Measurements from ENCODE around the gene RBBP8NL.

RBBP8NL gene

GRCh38 chr20:62406635-62407176 is 20.6 kb downstream of the RBBP8NL start:
- Histone ChIP-seq H4K12ac (ENCODE audit: low read depth, low read length) (no peak overlapping the region), H2AK5ac (ENCODE audit: low read length) (peak overlapping the region; percentile 40), H2BK120ac (ENCODE audit: insufficient read depth, low read length, poor library complexity) (no peak overlapping the region), H4K8ac (ENCODE audit: low read depth, low read length) (peak overlapping the region; percentile 7), H3K79me2 (ENCODE audit: control insufficient read depth, insufficient read depth, low read length, poor library complexity) (no peaks in the 10 kb centered on the region), H2BK12ac (ENCODE audit: low read length) (no peak overlapping the region), H3K9me3 (ENCODE audit: insufficient read depth, low read depth, low read length) (peaks cover 4% of the 10 kb centered on the region), H4K91ac (ENCODE audit: low read depth, low read length) (peak overlapping the region; percentile 45), H3K27ac (ENCODE audit: low read depth, low read length) (no peak overlapping the region), H3K18ac (ENCODE audit: low read length) (no peak overlapping the region), H3K4me1 (ENCODE audit: control insufficient read depth in 1 of 2, insufficient read depth in 2 of 2, low read length in 2 of 2) (peaks cover 6 to 14% of the 10 kb centered on the region in 2 experiments), H3K79me1 (ENCODE audit: low read length) (peaks cover 3% of the 10 kb centered on the region), H3K23ac (ENCODE audit: low read length) (no peak overlapping the region), H3K27me3 (ENCODE audit: insufficient read depth, low read length) (no peaks in the 10 kb centered on the region), H2AFZ (ENCODE audit: insufficient read depth, low read length, poor library complexity) (no peak overlapping the region), H2BK5ac (ENCODE audit: low read depth, low read length, poor library complexity) (no peak overlapping the region), H3K4me2 (ENCODE audit: low read length) (peak overlapping the region; percentile 81), H3K9ac (ENCODE audit: low read length) (peak overlapping the region; percentile 70), H3K36me3 (ENCODE audit: control insufficient read depth in 1 of 2, insufficient read depth in 2 of 2, low read length in 2 of 2) (peaks cover 2 to 5% of the 10 kb centered on the region in 2 experiments), H3K4me3 (ENCODE audit: low read depth, low read length) (peak overlapping the region; percentile 74), H3K14ac (ENCODE audit: low read length) (peak overlapping the region; percentile 7), H3K4ac (ENCODE audit: low read depth, low read length) (peak overlapping the region; percentile 40)
- DNase-seq, result no peak
- no CpG with 5 or more reads among the region's 42 CpGs for WGBS (ENCODE audit: extremely low coverage, insufficient coverage, insufficient read length)

DNA sequence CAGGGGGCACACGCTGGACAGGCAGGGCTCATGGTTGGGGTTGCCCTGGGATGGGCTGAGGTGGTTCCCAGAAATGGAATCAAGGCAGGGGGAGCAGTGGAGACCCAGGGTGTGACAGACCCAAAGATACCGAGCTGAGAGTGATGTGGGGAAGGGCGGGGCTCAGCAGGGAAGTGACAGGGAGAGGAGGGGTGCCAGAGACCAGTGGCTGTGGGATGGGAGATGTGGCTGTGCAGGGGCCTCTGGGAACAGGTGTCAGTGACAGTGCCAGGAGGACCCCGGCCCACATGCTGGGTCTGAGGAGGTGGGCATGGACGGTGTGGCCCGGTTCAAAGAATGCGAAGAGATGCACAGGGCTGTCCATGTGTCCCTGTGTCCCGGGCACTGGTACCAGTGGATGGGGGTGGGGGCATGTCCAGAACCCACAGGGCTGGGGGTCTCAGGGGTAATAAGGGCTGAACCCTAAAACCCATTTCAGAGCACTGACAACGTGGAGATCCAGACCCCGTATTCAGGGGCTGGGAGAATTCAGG is 21.3 kb downstream of the RBBP8NL start:
- no peak overlapping the region for H3K9ac ChIP-seq (ENCODE audit: low read length)
- WGBS (ENCODE audit: extremely low coverage, insufficient coverage, insufficient read length), result no CpG with 5 or more reads among the region's 10 CpGs

DNA sequence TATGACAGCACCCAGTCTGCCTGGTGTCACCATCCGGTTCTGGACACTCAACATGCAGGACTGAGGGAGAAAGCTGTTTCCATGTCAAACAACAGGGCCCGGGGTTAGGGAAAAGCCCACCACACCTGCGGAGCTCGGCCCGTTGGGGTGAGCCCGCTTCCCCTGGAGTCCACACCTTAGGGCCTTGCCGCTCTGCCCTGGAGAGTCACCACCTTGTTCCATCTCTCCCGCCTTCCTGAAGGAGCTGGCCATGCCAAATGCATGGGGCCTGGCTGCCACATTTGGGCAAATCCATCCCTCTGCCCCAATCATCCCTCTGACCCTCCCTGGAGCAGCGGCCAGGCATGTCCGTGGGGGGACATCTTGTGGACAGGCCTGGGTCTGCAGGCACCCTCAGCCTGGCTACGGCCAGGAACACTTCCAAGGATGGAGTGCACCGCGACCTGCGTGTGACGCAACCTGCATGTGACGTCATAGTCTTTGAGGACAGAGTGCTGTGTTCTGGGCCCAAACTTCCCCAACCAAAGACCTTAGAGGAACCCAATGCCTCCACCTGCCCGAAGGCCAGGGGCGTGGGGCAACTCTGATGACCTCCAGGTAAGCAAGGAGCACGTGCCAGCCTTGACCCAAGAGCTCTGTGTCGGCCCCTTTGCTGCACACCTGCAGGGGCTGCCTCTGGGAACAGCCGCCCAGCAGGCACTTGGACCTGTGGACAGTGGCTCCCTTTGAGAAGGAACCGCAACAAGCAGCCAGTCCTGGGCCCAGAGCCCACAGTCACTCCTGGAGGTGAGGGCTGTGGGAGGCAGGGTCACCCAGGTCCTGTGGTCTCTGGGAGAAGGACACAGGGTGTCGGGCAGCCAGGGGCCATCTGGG is 22.0 kb downstream of the RBBP8NL start:
- Histone ChIP-seq H4K12ac (ENCODE audit: low read depth, low read length) (no peak overlapping the region), H2AK5ac (ENCODE audit: low read length) (no peak overlapping the region)
- no CpG with 5 or more reads among the region's 23 CpGs for WGBS (ENCODE audit: extremely low coverage, insufficient coverage, insufficient read length)

More for the DNA sequence above, 21.3 kb downstream of the RBBP8NL start:
- no peak overlapping the region for H4K12ac ChIP-seq (ENCODE audit: low read depth, low read length)
- no peaks in the 10 kb centered on the region for H3K79me2 ChIP-seq (ENCODE audit: control insufficient read depth, insufficient read depth, low read length, poor library complexity)
- H3K18ac ChIP-seq (ENCODE audit: low read length), result no peak overlapping the region
- H3K36me3 ChIP-seq (ENCODE audit: control insufficient read depth in 1 of 2, insufficient read depth in 2 of 2, low read length in 2 of 2), result peaks cover 2 to 5% of the 10 kb centered on the region in 2 experiments
- H3K4me2 ChIP-seq (ENCODE audit: low read length), result peak overlapping the region; percentile 81
- peaks cover 7% of the 10 kb centered on the region for H3K9me3 ChIP-seq (ENCODE audit: insufficient read depth, low read depth, low read length)
- no peak overlapping the region for H2AK5ac ChIP-seq (ENCODE audit: low read length)
- no peak overlapping the region for H2BK120ac ChIP-seq (ENCODE audit: insufficient read depth, low read length, poor library complexity)
- no peak overlapping the region for H3K4ac ChIP-seq (ENCODE audit: low read depth, low read length)
- no peak overlapping the region for H4K91ac ChIP-seq (ENCODE audit: low read depth, low read length)
- peaks cover 3% of the 10 kb centered on the region for H3K79me1 ChIP-seq (ENCODE audit: low read length)
- H3K27ac ChIP-seq (ENCODE audit: low read depth, low read length), result no peak overlapping the region
- no peak overlapping the region for H2AFZ ChIP-seq (ENCODE audit: insufficient read depth, low read length, poor library complexity)
- H3K23ac ChIP-seq (ENCODE audit: low read length), result no peak overlapping the region
- no peak overlapping the region for H4K8ac ChIP-seq (ENCODE audit: low read depth, low read length)
- no peak overlapping the region for H2BK5ac ChIP-seq (ENCODE audit: low read depth, low read length, poor library complexity)
- H3K4me3 ChIP-seq (ENCODE audit: low read depth, low read length), result no peak overlapping the region
- H3K14ac ChIP-seq (ENCODE audit: low read length), result no peak overlapping the region
- H3K27me3 ChIP-seq (ENCODE audit: insufficient read depth, low read length), result no peaks in the 10 kb centered on the region
- DNase-seq, result no peak
- H2BK12ac ChIP-seq (ENCODE audit: low read length), result no peak overlapping the region
- H3K4me1 ChIP-seq (ENCODE audit: control insufficient read depth in 1 of 2, insufficient read depth in 2 of 2, low read length in 2 of 2), result peaks cover 6 to 14% of the 10 kb centered on the region in 2 experiments

GRCh38 chr20:62404761-62405107 is 22.6 kb downstream of the RBBP8NL start:
- H3K14ac ChIP-seq (ENCODE audit: low read length), result no peak overlapping the region
- no peak overlapping the region for H3K4me2 ChIP-seq (ENCODE audit: low read length)
- H3K27ac ChIP-seq (ENCODE audit: low read depth, low read length), result no peak overlapping the region
- H4K91ac ChIP-seq (ENCODE audit: low read depth, low read length), result no peak overlapping the region
- H3K4ac ChIP-seq (ENCODE audit: low read depth, low read length), result no peak overlapping the region
- H2BK12ac ChIP-seq (ENCODE audit: low read length), result no peak overlapping the region
- H3K36me3 ChIP-seq (ENCODE audit: control insufficient read depth in 1 of 2, insufficient read depth in 2 of 2, low read length in 2 of 2), result peaks cover 2 to 5% of the 10 kb centered on the region in 2 experiments
- no peak overlapping the region for H4K12ac ChIP-seq (ENCODE audit: low read depth, low read length)
- WGBS (ENCODE audit: extremely low coverage, insufficient coverage, insufficient read length), result no CpG with 5 or more reads among the region's 12 CpGs
- peaks cover 7% of the 10 kb centered on the region for H3K9me3 ChIP-seq (ENCODE audit: insufficient read depth, low read depth, low read length)
- H3K27me3 ChIP-seq (ENCODE audit: insufficient read depth, low read length), result no peaks in the 10 kb centered on the region
- H4K8ac ChIP-seq (ENCODE audit: low read depth, low read length), result no peak overlapping the region
- H2BK120ac ChIP-seq (ENCODE audit: insufficient read depth, low read length, poor library complexity), result no peak overlapping the region
- DNase-seq, result no peak
- H2AFZ ChIP-seq (ENCODE audit: insufficient read depth, low read length, poor library complexity), result no peak overlapping the region
- no peak overlapping the region for H3K9ac ChIP-seq (ENCODE audit: low read length)
- peaks cover 6 to 14% of the 10 kb centered on the region in 2 experiments for H3K4me1 ChIP-seq (ENCODE audit: control insufficient read depth in 1 of 2, insufficient read depth in 2 of 2, low read length in 2 of 2)
- no peak overlapping the region for H3K4me3 ChIP-seq (ENCODE audit: low read depth, low read length)
- H3K79me2 ChIP-seq (ENCODE audit: control insufficient read depth, insufficient read depth, low read length, poor library complexity), result no peaks in the 10 kb centered on the region
- no peak overlapping the region for H3K18ac ChIP-seq (ENCODE audit: low read length)
- H3K79me1 ChIP-seq (ENCODE audit: low read length), result peaks cover 3% of the 10 kb centered on the region
- H2AK5ac ChIP-seq (ENCODE audit: low read length), result no peak overlapping the region
- no peak overlapping the region for H3K23ac ChIP-seq (ENCODE audit: low read length)
- no peak overlapping the region for H2BK5ac ChIP-seq (ENCODE audit: low read depth, low read length, poor library complexity)

More for the DNA sequence above, 22.0 kb downstream of the RBBP8NL start:
- no peaks in the 10 kb centered on the region for H3K79me2 ChIP-seq (ENCODE audit: control insufficient read depth, insufficient read depth, low read length, poor library complexity)
- no peak overlapping the region for H4K91ac ChIP-seq (ENCODE audit: low read depth, low read length)
- peaks cover 7% of the 10 kb centered on the region for H3K9me3 ChIP-seq (ENCODE audit: insufficient read depth, low read depth, low read length)
- H3K18ac ChIP-seq (ENCODE audit: low read length), result no peak overlapping the region
- H3K27ac ChIP-seq (ENCODE audit: low read depth, low read length), result no peak overlapping the region
- no peak overlapping the region for H2BK5ac ChIP-seq (ENCODE audit: low read depth, low read length, poor library complexity)
- H3K23ac ChIP-seq (ENCODE audit: low read length), result no peak overlapping the region
- H2BK120ac ChIP-seq (ENCODE audit: insufficient read depth, low read length, poor library complexity), result no peak overlapping the region
- no peak overlapping the region for H3K14ac ChIP-seq (ENCODE audit: low read length)
- H3K27me3 ChIP-seq (ENCODE audit: insufficient read depth, low read length), result no peaks in the 10 kb centered on the region
- DNase-seq, result peak; percentile 58 to 86
- no peak overlapping the region for H2BK12ac ChIP-seq (ENCODE audit: low read length)
- no peak overlapping the region for H4K8ac ChIP-seq (ENCODE audit: low read depth, low read length)
- no peak overlapping the region for H3K9ac ChIP-seq (ENCODE audit: low read length)
- peaks cover 3% of the 10 kb centered on the region for H3K79me1 ChIP-seq (ENCODE audit: low read length)
- H3K4me3 ChIP-seq (ENCODE audit: low read depth, low read length), result no peak overlapping the region
- H3K4me1 ChIP-seq (ENCODE audit: control insufficient read depth in 1 of 2, insufficient read depth in 2 of 2, low read length in 2 of 2), result peaks cover 6 to 14% of the 10 kb centered on the region in 2 experiments
- H3K4ac ChIP-seq (ENCODE audit: low read depth, low read length), result no peak overlapping the region
- peaks cover 2 to 5% of the 10 kb centered on the region in 2 experiments for H3K36me3 ChIP-seq (ENCODE audit: control insufficient read depth in 1 of 2, insufficient read depth in 2 of 2, low read length in 2 of 2)
- H2AFZ ChIP-seq (ENCODE audit: insufficient read depth, low read length, poor library complexity), result no peak overlapping the region
- H3K4me2 ChIP-seq (ENCODE audit: low read length), result no peak overlapping the region
